ENCODE results near the gene IDH3B. TPM values are rescaled to one million over a fixed set of nuclear protein-coding genes. Genes with fewer than 3 reads are reported as not detected.

IDH3B gene
- total and polyA plus RNA-seq, 2 of the 13 experiments (the other 11 are each of a cell fraction or from before 2014, with no cell fraction given) = 215 to 254 TPM

- TF ChIP-seq, protein P1, sequence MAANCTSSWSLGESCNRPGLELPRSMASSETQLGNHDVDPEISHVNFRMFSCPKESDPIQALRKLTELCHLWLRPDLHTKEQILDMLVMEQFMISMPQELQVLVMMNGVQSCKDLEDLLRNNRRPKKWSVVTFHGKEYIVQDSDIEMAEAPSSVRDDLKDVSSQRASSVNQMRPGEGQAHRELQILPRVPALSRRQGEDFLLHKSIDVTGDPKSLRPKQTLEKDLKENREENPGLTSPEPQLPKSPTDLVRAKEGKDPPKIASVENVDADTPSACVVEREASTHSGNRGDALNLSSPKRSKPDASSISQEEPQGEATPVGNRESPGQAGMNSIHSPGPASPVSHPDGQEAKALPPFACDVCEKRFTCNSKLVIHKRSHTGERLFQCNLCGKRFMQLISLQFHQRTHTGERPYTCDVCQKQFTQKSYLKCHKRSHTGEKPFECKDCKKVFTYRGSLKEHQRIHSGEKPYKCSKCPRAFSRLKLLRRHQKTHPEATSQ (CRISPR knock-in tag; IDR thresholded peaks at IDR 0.05; ENCODE audit: borderline replicate concordance) = no peak
- no peak for TF ChIP-seq ZNF335 (CRISPR knock-in tag; IDR thresholded peaks at IDR 0.05)
- no peak for TF ChIP-seq ZNF180 (CRISPR knock-in tag; IDR thresholded peaks at IDR 0.05; ENCODE audit: borderline replicate concordance, low read depth)
- no peak for TF ChIP-seq SOX5 (CRISPR knock-in tag; IDR thresholded peaks at IDR 0.05; ENCODE audit: borderline replicate concordance)
- TF ChIP-seq NFKBIZ (CRISPR knock-in tag; IDR thresholded peaks at IDR 0.05) = no peak
- no peak for TF ChIP-seq TFDP1 (CRISPR knock-in tag; IDR thresholded peaks at IDR 0.05; ENCODE audit: borderline replicate concordance)
These were observed 16.0 kb upstream of the IDH3B start (continued) for GRCh38 chr20:2680046-2680445.

DNA sequence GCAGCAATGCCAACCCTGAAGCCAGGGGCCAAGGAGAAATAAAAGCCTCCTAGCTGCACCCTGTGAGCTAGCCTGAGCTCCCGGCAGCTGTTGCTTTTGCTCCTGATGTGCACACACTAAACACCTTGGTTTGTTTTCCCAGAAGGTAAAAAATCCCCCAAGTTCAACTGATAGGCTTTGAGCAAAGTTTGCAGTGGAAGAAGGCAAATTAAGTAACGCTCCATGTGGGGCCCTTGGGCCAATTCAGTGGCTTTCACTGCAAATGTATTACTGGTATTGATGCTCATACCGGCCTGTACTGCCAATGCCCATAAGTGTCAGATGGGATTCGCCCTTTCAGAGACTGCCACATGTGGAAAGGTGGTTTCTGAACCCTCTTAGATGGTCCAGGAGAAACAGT is 9.4 kb upstream of the IDH3B start:
- WGBS (ENCODE audit: low lambda C conversion rate) = 2% methylated on average over 4 of the region's 4 CpGs
- peak; percentile 31; the same call in 2 of the 3 replicates for ATAC-seq
- no peak overlapping the region for H3K4me3 ChIP-seq (replicated peaks in 1 of 3; ENCODE audit: insufficient read depth in 1 of 3, low read depth in 2 of 3, low read length in 3 of 3)
- peak; percentile 43 for FAIRE-seq
- TF ChIP-seq HNRNPUL1 (IDR thresholded peaks at IDR 0.05; ENCODE audit: low read depth, low read length) (no peak), ZNF615 (CRISPR knock-in tag; IDR thresholded peaks at IDR 0.05; ENCODE audit: borderline replicate concordance) (0 out of 2 replicates have a peak, but pooled peaks have one; percentile 57), ZNF17 (CRISPR knock-in tag; IDR thresholded peaks at IDR 0.05) (peak; percentile 72; the same call in 1 of the 2 replicates), CEBPG (CRISPR knock-in tag; IDR thresholded peaks at IDR 0.05) (no peak)
- peaks cover 0 to 39% of the 10 kb centered on the region in 2 experiments; a peak in 3 of 5 replicates for H3K27me3 ChIP-seq (ENCODE audit: control insufficient read depth in 1 of 2, insufficient read depth in 2 of 2, low read length in 2 of 2)
- no peak overlapping the region for H2AFZ ChIP-seq (ENCODE audit: low read length)
- H3K9ac ChIP-seq (ENCODE audit: insufficient read depth, low read depth, low read length) = no peak overlapping the region
- in situ Hi-C loops (cut with HindIII; ENCODE audit: extremely low pct_ligation_motif_present, low pct_unique_long_range_greater_than_20kb) = no loop called here
- no TSS peak for BruUV-seq (replicated peaks)
- CTCF ChIA-PET (ENCODE audit: low intra/inter-chr PET ratio, low total read pairs) = interaction anchor here (1.7 kb wide), 1 partner anchor 149 kb away, joined by 9 read pairs; no protein-coding TSS in a partner anchor
- no peaks in the 10 kb centered on the region for H3K79me2 ChIP-seq (ENCODE audit: insufficient read depth, low read length)
- intact Hi-C loops (cut with micrococcal nuclease; ENCODE audit: unreplicated experiment) = loop anchor here (2.0 kb wide), 1 partner anchor 149 kb away; no protein-coding TSS in a partner anchor
- no peaks in the 10 kb centered on the region for H4K20me1 ChIP-seq (ENCODE audit: insufficient read depth, low read length)
- POLR2A ChIA-PET = interaction anchor here (1.3 to 1.5 kb wide), 2 partner anchors 9 to 21 kb away, joined by 7 read pairs; partner anchors contain the start of genes IDH3B and NOP56
- no peaks in the 10 kb centered on the region for H3K36me3 ChIP-seq (replicated peaks in 1 of 2; ENCODE audit: control insufficient read depth in 1 of 2, insufficient read depth in 2 of 2, low read length in 2 of 2)
- no peaks in the 10 kb centered on the region for H3K4me1 ChIP-seq (ENCODE audit: insufficient read depth, low read length)
- no peaks in the 10 kb centered on the region for H3K9me3 ChIP-seq (ENCODE audit: low read length)
- no peak overlapping the region for H3K4me2 ChIP-seq (ENCODE audit: low read depth, low read length)
- H3K27ac ChIP-seq (ENCODE audit: extremely low read length, insufficient read depth, low read length) = no peak overlapping the region
- no peak for DNase-seq (ENCODE audit: low spot score)

All from HepG2 (cell line).